AG04449 (cell line): Measurements from ENCODE around the gene RPL35A.
"Not testable (repeated sequence)": the region's sequence is repeated elsewhere in the genome, so short reads cannot be mapped to it uniquely, and the experiment has no call there.

ENCODE experiments used
- CTCF ChIA-PET: fragments of 350-600 bp; formaldehyde crosslinking; extraction: SDS; loops from one replicate; lab custom pipeline; 2021; ENCODE audit warnings: antibody characterized with exemption; lab: Yijun Ruan, JAX
- POLR2A ChIA-PET: fragments of 400-600, 350-600 bp; formaldehyde crosslinking; extraction: SDS; loops from one replicate; lab custom pipeline; 2020; ENCODE audit warnings: antibody characterized with exemption, inconsistent platforms; lab: Yijun Ruan, JAX
- DNase-seq: peaks from one replicate; pipeline ENCODE4 v3.0.0-alpha.2; 2010; ENCODE audit warnings: low read depth, low spot score
- H3K4me3 ChIP-seq: 2 replicates; pipeline ENCODE4 v1.5.1; 2011; ENCODE audit warnings: low read depth, mild to moderate bottlenecking, control low read depth, low read length
- CTCF ChIP-seq: IDR thresholded peaks from one replicate; pipeline ENCODE4 v1.5.1; 2011; ENCODE audit warnings: mild to moderate bottlenecking, moderate library complexity, low read length, control low read depth, inconsistent platforms; ENCODE audit not compliant: insufficient read depth; ENCODE audit errors: missing control alignments

Gene RPL35A

GRCh38 chr3:197957790-197958133 is 7.8 kb downstream of the RPL35A start:
- POLR2A ChIA-PET, result interaction anchor here (2.1 kb wide), 1 partner anchor 8 kb away, joined by 8 read pairs; the partner anchor contains the start of gene RPL35A
- no peak overlapping the region for H3K4me3 ChIP-seq
- DNase-seq, result no peak
- TF ChIP-seq CTCF, result no peak
- CTCF ChIA-PET, result interaction anchor here (0.6 to 2.3 kb wide), 2 partner anchors 15 to 47 kb away, joined by 3 to 11 read pairs; no protein-coding TSS in a partner anchor

- no peak for TF ChIP-seq CTCF
- ChIA-PET CTCF (interaction anchor here (1.3 to 2.3 kb wide), 3 partner anchors 16 to 114 kb away, joined by 4 to 11 read pairs (median 5); no protein-coding TSS in a partner anchor), POLR2A (interaction anchor here (2.1 kb wide), 1 partner anchor 9 kb away, joined by 8 read pairs; the partner anchor contains the start of gene RPL35A)
- H3K4me3 ChIP-seq, result no peak overlapping the region
- no peak for DNase-seq
Measured at GRCh38 chr3:197958346-197958745, 8.4 kb downstream of the RPL35A start.

- H3K4me3 ChIP-seq, DNase-seq: not testable (repeated sequence)
- POLR2A ChIA-PET, result interaction anchor here (2.1 kb wide), 1 partner anchor 9 kb away, joined by 8 read pairs; the partner anchor contains the start of gene RPL35A
- CTCF ChIA-PET, result interaction anchor here (1.3 to 2.3 kb wide), 3 partner anchors 16 to 113 kb away, joined by 4 to 11 read pairs (median 5); no protein-coding TSS in a partner anchor
Measured at GRCh38 chr3:197958848-197959247, 8.9 kb downstream of the RPL35A start.

- no peak for TF ChIP-seq CTCF
- POLR2A ChIA-PET, result interaction anchor here (2.1 kb wide), 1 partner anchor 10 kb away, joined by 8 read pairs; the partner anchor contains the start of gene RPL35A
- H3K4me3 ChIP-seq, result peak overlapping the region; percentile 58
- no peak for DNase-seq
- CTCF ChIA-PET, result interaction anchor here (1.3 to 2.3 kb wide), 3 partner anchors 17 to 113 kb away, joined by 4 to 11 read pairs (median 5); no protein-coding TSS in a partner anchor
Measured at GRCh38 chr3:197959500-197959890, 9.5 kb downstream of the RPL35A start.

GRCh38 chr3:197959891-197960693 is 10.1 kb downstream of the RPL35A start, which contains the start of gene LMLN:
Gene LMLN, plus strand, starts transcription at chr3:197960217. Its CDS starts 29 bp downstream, at chr3:197960246.
- CTCF ChIA-PET, result interaction anchor here (1.6 to 2.3 kb wide), 2 partner anchors 17 to 112 kb away, joined by 5 to 11 read pairs; no protein-coding TSS in a partner anchor
- DNase-seq, result peak; percentile 69

More at GRCh38 chr3:197959891-197960693, 10.1 kb downstream of the RPL35A start, which contains the start of gene LMLN:
- TF ChIP-seq CTCF, result no peak
- peak within 1 kb of the TSS; percentile 95 for H3K4me3 ChIP-seq
- POLR2A ChIA-PET, result no interaction called here
